CD4-positive, alpha-beta T cell treated with Interleukin-15 for 4 hours (primary cell): ENCODE results near the gene SCRT2.

ENCODE experiments used
- DNase-seq: peaks from one replicate; pipeline ENCODE4 v3.0.0-alpha.2; 2020; ENCODE audit warnings: low spot score

SCRT2 gene

GRCh38 chr20:634148-634925, 41.3 kb downstream of the SCRT2 start:
- no peak for DNase-seq

GRCh38 chr20:631101-631500, 44.5 kb downstream of the SCRT2 start:
- no peak for DNase-seq

GRCh38 chr20:626579-626978, 49.0 kb downstream of the SCRT2 start:
- no peak for DNase-seq

- DNase-seq = no peak
These were observed 50.2 kb downstream of the SCRT2 start for GRCh38 chr20:625360-625932.

GRCh38 chr20:623704-624103, 51.9 kb downstream of the SCRT2 start:
- no peak for DNase-seq

- no peak for DNase-seq
These were observed 52.6 kb downstream of the SCRT2 start for GRCh38 chr20:623021-623420.

- no peak for DNase-seq
These were observed 53.4 kb downstream of the SCRT2 start for GRCh38 chr20:622161-622560.

- no peak for DNase-seq
These were observed 54.4 kb downstream of the SCRT2 start for GRCh38 chr20:621125-621756.

GRCh38 chr20:620246-620645, 55.4 kb downstream of the SCRT2 start:
- DNase-seq = no peak

- DNase-seq = no peak
These were observed 56.6 kb downstream of the SCRT2 start for GRCh38 chr20:618980-619379.

GRCh38 chr20:617934-618690, 57.5 kb downstream of the SCRT2 start:
- DNase-seq = no peak

GRCh38 chr20:615514-615913, 60.1 kb downstream of the SCRT2 start:
- no peak for DNase-seq

- DNase-seq = no peak
These were observed 63.8 kb downstream of the SCRT2 start for GRCh38 chr20:611843-612185.
